Stimulated activated CD8-positive, alpha-beta memory T cell treated with anti-CD3 and anti-CD28 coated beads, Interleukin-4, amount 100 ng/mL, for 4 hours (primary cell): Measurements from ENCODE around the gene RPAP3.

ENCODE experiments used
- DNase-seq, 2 donors: peaks; one replicate each; pipeline ENCODE4 v3.0.0-alpha.2; 2020; ENCODE audit warnings: low read depth in 2 of 2, low spot score in 1 of 2

The RPAP3 gene

GRCh38 chr12:47743311-47743860 is 37.6 kb upstream of the RPAP3 start:
- no peak for DNase-seq

- peak; percentile 40 to 68 for DNase-seq
Measured at GRCh38 chr12:47742253-47742825, 36.5 kb upstream of the RPAP3 start.

GRCh38 chr12:47741340-47741703 is 35.5 kb upstream of the RPAP3 start:
- peak; percentile 28 to 32 for DNase-seq

DNA sequence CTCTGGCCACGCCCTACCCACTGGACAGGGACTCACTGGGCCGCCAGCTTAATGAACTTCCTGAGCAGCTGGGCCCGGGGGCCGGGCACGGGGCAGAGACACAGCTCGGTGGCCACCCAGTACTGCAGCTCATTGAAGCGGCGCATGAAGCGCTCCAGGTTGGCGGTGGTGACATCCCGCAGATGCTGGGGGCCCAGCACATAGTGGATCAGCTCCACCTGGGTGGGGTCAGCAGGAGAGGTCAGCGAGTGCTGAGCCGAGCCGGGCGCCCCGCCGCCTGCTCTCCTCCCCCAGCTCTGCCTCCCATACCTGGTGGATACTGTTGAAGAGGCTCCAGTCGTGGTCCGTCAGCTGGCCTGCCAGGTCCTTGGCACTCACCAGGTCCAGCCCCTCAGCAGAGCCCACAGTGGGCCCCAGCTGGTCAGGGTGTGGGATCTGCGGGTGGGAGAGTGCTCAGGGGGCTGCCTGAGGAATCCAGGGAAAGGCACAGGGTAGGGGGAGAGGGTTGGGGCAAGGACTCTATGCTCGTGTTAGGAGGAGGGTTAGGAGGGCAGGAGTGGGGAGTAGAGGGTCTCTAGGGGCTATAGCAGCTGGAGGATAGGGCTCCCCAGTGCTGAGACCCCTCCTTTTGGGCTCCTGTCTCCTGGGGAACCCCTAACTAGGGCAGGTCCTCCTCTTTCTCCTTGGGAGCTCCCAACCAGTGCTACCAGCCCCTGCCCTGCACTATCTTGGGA is 34.9 kb upstream of the RPAP3 start:
- no peak for DNase-seq

DNA sequence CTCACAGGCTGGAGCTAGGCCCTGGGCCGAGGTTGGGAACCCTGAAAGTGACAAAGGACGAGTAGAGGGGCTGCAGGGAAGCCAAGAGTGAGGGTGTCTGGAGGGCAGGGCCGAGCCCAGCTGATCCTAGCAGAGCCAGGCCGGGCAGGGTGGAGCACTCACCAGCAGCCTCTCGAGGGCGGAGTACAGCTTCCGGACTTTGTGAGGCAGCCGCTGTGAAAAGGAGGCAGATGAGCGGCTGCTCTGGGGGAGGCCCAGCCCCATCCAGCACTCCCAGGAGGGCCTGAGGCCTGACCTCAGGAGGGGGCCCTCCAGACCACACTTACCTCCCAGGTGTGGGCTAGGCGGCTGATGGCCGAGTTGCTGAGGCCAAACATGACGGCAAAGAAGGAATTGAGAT is 34.1 kb upstream of the RPAP3 start:
- DNase-seq = no peak

GRCh38 chr12:47739297-47739696 is 33.5 kb upstream of the RPAP3 start:
- DNase-seq = no peak

GRCh38 chr12:47737936-47738594 is 32.2 kb upstream of the RPAP3 start:
- DNase-seq = no peak

GRCh38 chr12:47736877-47737676 is 31.2 kb upstream of the RPAP3 start:
- no peak for DNase-seq

DNA sequence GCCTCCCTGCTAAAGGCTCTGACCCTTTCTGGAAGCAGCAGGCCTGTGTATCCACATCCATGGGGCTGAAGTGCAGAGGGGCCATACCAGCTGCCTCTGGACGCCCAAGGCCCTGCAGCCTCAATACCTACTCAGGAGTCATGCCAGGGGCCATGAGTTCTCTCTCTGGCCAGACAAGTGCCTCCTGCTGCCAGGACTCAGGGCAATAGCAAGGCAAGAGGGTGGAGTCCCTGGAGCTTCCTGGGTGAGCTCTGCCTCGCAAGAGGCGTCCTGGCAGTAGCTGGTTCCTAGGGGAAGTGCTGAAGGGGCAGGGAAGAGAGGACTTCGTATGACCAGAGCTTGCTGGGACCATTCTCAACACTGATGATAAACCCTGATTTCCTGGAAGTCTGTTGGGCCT is 30.4 kb upstream of the RPAP3 start:
- no peak for DNase-seq

DNA sequence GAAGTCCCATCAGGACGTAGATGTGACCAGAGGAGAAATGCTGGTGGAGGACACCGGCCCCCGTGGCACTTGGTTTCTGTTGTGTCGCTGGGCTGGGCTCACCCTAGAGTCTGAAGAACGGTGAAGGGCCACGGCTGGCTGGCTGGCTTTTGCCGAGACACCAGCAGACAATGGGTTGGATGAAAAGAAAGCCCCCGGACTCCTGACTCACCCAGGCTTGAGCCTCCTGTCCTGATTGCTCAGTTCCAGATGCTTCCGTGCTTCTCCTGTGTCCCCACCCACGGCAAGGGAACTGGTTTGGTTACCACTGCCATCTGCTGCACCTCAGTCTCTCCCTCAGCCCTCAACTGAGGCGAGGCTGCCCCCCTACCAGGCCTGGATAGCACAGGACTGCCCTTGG is 29.8 kb upstream of the RPAP3 start:
- DNase-seq = no peak

DNA sequence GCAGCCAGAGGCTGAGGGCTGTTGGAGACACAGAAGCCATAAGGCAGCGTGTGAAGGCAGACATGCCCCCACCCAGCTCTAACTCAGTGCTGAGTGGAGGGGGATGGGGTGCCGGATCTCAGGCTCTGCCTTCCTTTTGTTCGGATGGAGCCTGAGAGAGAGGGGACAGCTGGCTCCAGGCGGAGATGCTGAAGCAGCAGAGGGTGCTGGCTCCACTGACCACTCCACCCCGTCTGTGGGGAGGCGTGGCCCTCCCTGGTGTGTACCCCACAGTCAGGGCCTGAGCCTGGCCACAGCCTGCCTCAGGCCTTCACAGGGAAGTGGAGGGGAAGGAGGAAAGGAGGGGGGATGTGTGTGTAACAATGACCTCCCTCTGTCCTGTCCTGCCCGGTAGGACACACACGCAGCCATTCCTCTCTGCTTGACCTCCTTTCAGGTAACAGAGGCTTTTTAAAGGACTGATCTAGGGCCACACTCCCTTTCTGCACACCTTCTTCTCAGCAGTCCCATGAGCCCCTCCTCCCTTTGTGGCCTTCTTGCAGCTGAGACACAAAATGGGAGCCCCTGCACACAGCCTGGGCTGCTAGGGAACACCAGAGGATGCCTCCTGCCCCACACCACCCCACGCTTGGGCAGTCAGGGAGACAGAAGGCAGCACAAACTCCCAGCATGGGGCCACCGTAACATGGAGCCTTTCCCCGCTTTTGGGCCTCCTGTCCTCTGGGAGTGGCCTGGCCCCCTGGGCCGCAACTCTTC is 29.1 kb upstream of the RPAP3 start:
- no peak for DNase-seq

- DNase-seq = no peak
Measured at GRCh38 chr12:47733142-47733541, 27.3 kb upstream of the RPAP3 start.

DNA sequence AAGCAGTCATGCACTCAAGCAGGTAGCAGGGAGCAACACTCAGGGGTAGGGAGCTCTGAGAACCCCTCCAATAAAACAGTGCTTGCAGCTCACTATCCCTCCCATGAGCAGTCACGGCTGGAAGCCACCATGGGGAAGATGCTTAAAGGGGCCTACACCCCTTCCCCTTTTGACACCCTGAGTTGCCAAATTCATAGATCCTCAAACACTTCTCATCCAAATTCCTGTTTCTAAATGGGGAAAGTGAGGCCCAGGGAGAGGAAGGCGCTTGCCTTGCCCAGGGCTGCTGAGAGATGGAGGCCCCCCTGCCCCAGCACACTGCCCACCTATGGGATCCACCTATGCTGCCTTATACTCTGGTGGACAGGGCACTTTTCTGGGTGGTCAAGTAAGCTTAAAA is 26.7 kb upstream of the RPAP3 start:
- DNase-seq = no peak

GRCh38 chr12:47731723-47732122 is 25.9 kb upstream of the RPAP3 start:
- no peak for DNase-seq

DNA sequence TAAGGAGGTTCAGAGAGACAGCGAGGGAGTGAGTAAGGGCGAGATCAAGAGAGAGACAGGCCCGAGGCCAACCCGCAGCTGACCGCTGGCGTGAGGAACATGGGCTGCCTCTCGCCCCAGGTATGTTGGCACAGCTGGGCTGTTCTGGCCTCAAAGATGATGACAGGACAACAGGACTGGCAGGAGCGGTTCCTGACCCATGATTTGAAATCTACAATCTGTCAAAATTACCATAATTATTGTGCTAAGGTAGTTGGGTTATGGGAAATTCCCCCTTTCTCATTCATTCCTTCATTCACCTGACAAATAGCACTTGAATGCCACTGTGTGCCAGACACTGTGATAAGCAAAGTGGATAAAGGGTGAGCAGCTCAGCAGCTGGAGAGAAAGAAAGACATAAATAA is 24.5 kb upstream of the RPAP3 start:
- DNase-seq = no peak

DNA sequence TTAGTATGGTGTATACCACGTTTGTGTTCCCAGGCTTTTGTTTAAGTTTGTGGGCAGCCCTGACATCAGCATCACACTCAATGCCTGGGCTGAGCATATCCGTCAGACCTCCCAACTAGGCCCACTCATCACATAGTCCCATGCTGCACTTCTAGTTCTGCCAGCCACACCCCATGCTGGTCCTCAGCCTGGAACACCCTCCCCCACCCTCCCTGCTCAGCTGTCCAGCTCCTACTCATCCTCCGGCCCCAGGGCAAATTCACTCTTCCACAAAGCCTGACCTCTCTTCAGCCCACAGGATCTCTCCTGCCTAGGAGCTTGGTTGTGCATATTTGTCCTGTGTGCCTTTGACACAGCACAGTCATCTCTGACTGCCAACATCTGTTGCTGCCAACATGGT is 23.4 kb upstream of the RPAP3 start:
- no peak for DNase-seq

- no peak for DNase-seq
Measured at GRCh38 chr12:47725893-47726292, 20.1 kb upstream of the RPAP3 start.

- no peak for DNase-seq
Measured at GRCh38 chr12:47725091-47725772, 19.4 kb upstream of the RPAP3 start, which contains the start of gene ENDOU. Gene ENDOU, minus strand, starts transcription at chr12:47725490. Its CDS starts 77 bp downstream, at chr12:47725413.

GRCh38 chr12:47722941-47723631 is 17.3 kb upstream of the RPAP3 start:
- no peak for DNase-seq
